T-helper 2 cell (primary cell): ENCODE results near the gene CARD9.
"Not testable (repeated sequence)": the region's sequence is repeated elsewhere in the genome, so short reads cannot be mapped to it uniquely, and the experiment has no call there.

Experiments used
- DNase-seq, 5 experiments: peaks; one replicate each; pipeline versions ENCODE4 v3.0.0 to v3.0.0-alpha.2; 2012 to 2022
- total RNA-seq, 2 donors: gene quantifications; one replicate each; lab custom pipeline; 2026; lab: John Stamatoyannopoulos, UW

The CARD9 gene, protein sequence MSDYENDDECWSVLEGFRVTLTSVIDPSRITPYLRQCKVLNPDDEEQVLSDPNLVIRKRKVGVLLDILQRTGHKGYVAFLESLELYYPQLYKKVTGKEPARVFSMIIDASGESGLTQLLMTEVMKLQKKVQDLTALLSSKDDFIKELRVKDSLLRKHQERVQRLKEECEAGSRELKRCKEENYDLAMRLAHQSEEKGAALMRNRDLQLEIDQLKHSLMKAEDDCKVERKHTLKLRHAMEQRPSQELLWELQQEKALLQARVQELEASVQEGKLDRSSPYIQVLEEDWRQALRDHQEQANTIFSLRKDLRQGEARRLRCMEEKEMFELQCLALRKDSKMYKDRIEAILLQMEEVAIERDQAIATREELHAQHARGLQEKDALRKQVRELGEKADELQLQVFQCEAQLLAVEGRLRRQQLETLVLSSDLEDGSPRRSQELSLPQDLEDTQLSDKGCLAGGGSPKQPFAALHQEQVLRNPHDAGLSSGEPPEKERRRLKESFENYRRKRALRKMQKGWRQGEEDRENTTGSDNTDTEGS
- 0 to 0.13 reads per million in 2 donors for total RNA-seq

DNA sequence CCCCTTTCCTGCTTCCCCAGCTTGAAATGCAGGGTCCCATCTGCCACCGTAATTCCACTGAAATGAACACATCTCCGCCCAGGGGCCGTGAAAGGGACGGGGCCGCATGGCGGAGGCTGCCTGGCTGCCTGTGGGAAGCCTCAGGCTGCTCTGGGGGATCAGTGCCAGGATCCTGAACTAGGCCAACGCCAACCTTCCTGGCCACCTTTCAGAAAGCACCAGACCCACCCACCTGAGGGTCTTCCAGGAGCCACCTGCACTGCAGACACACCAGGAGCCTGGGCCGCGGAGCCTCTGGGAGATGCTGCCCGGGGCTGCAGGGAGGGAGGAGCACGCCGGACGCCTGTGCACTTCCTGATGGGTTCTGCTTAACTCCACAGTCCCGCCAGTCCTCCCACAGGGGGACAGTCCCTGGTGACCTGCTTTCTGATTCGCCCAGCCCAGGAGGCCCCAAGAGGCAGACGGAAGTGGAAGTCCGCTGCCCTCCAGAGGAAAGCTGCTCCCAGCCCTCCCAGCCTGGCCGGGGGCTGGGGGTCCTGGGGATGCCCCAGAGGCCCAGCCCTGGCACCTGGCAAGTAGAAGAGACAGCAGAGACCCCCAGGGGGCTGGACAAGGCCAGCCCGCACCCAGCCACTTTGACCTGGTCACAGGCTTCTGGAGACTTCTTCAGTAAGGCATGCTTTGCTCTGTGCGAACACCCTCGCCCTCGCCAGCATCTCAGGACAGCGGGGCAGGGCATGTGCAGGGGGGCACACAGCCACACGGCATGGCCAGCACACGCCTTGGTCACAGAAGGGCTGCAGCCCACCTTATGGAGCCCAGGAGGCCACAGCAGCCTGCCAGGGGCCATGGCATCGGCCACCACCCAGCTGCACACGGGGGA lies at the start of gene CARD9:
Gene CARD9 (minus strand): TSS at position 370 of the 883 bp plus-strand sequence. CDS start 1,591 bp downstream, outside the sequence.
- DNase-seq = no peak

DNA sequence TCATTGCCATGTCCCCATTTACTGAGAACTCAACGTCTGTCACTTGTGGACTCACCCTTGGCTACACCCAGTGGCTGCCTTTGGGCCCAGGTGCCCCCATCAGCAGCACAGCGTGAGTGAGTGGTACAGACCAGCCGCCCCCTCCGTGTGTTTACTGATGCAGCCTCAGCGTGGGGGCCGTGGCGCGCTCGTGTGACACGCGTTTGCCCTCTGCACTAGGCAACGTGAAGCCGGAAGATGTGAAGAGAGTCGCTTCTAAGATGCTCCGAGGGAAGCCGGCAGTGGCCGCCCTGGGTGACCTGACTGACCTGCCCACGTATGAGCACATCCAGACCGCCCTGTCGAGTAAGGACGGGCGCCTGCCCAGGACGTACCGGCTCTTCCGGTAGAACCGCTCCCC lies 49.4 kb upstream of the CARD9 start:
- DNase-seq = no peak

DNA sequence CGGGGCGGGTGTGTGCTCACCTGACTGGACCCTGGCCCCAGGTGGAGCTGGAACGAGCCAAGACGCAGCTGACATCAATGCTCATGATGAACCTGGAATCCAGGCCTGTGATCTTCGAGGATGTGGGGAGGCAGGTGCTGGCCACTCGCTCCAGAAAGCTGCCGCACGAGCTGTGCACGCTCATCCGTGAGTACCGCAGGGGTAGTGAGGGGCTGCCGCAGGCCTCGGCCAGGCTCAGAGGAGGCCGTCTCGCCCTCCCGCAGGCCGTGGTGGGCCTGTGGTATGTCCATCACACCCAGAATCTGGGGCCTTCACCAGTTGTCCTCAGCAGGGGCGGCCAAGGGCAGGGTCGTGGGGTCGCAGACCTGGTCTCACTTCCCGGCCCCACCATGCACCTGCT lies 48.3 kb upstream of the CARD9 start:
- DNase-seq = no peak

DNA sequence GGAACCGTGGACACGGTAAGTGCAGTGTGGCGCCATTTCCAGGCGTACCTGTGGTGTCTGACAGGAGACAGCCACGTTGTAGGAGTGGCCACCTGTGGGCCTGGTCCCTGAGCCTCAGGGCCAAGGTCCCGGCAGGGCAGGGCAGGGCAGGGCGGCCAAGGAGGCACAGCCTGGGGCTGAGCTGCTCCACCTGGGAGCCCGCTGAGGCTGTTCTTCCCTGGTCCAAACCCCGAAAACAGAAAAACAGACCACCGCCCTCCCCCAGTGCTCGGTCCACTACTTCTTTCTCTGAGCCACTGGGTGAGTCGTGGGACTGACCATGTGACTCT lies 45.6 kb upstream of the CARD9 start:
- no peak for DNase-seq

DNA sequence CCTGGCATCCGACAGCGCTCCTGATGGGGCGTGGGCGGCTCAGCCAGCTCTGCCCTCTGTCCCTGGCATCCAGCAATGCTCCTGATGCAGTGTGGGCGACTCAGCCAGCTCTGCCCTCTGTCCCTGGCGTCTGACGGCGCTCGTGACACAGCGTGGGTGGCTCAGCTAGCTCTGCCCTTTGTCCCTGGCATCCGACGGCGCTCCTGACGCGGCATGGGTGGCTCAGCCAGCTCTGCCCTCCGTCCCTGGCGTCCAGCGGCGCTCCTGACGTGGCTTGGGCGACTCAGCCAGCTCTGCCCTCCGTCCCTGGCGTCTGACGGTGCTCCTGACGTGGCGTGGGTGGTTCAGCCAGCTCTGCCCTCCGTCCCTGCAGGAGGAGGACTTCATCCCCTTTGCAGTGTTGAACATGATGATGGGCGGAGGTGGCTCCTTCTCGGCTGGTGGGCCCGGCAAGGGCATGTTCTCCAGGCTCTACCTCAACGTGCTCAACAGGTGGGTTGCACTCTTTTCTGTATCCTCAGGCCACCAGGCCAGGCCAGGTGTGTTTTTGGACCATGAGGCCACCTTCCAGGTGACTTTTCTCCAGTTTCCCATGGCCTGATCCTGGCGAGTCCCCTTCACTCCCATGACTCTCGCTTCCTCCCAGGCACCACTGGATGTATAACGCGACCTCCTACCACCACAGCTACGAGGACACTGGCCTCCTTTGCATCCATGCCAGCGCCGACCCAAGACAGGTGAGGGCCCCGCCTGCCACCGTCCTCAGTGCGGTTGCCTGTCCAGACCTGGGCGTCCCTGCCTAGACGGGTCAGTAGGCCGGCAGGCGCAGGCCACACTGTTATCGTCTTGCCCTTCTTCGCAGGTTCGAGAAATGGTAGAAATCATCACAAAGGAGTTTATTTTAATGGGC lies 45.0 kb upstream of the CARD9 start:
- DNase-seq = no peak

DNA sequence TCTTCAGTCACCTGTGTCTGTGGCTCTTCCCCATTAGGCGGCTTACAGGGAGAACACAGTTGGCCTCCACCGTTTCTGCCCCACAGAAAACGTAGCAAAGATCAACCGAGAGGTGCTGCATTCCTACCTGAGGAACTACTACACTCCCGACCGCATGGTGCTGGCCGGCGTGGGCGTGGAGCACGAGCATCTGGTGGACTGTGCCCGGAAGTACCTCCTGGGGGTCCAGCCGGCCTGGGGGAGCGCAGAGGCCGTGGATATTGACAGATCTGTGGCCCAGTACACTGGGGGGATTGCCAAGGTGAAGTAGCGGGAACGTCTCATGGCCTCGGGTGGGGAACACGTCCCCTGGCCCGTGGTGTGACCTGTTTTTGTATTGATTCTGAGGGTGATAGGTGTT lies 43.4 kb upstream of the CARD9 start:
- DNase-seq = no peak

DNA sequence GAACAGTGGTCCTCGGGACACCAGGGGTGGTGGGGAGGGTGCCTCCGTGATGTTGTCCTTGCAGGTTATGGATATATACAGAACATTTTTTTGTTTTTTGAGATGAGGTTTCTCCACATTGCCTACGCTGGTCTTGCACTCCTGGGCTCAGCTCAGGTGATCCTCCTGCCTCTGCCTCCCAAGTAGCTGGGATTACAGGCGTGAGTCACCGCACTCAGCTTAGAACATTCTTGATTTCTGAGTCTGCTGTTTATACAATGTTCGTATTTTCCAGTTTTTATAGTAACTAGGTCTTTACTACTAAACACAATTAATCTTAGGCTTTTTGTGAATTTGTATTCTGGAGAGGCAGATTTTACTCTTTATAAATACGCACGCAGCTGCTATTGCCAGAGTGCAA lies 43.0 kb upstream of the CARD9 start:
- no peak for DNase-seq

DNA sequence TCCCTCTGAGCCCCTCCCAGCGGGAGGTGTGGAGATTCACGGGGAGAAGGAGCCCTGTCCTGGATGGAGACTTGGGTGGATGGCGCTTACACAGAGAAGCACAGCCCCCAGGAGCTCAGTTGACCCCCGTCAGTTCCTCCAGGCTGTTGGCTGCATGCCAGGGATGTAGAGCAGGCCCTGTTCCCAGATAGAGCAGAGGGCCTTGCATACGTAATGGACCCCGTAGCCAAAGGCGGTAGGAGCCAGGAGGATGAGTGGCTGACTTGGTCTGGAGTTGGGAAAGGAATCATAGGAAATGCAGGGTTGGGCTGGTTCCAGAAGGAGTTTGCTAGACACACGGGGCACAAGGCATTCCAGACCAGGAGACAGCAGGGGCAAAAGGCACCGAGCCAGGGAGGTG lies 39.5 kb upstream of the CARD9 start:
- DNase-seq = no peak

DNA sequence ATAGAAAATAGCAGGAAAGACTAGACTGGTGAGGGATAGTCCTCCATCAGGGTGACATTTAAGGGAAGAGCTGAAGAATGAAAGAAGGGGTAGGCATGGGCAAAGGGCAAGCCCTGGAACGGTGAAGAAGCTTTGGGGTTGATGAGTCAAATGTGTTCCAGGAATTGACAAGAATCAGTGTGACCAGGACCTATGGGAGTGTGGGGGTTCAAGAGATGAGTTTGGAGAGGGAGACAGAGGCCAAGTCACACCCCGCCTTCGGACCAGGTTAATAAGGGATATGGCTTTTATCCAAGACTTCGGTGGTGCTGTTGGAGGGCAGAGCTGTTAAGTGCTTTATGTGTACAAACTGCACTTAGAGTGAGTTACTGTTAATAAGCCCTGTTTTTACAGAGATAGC lies 37.9 kb upstream of the CARD9 start:
- no peak for DNase-seq

DNA sequence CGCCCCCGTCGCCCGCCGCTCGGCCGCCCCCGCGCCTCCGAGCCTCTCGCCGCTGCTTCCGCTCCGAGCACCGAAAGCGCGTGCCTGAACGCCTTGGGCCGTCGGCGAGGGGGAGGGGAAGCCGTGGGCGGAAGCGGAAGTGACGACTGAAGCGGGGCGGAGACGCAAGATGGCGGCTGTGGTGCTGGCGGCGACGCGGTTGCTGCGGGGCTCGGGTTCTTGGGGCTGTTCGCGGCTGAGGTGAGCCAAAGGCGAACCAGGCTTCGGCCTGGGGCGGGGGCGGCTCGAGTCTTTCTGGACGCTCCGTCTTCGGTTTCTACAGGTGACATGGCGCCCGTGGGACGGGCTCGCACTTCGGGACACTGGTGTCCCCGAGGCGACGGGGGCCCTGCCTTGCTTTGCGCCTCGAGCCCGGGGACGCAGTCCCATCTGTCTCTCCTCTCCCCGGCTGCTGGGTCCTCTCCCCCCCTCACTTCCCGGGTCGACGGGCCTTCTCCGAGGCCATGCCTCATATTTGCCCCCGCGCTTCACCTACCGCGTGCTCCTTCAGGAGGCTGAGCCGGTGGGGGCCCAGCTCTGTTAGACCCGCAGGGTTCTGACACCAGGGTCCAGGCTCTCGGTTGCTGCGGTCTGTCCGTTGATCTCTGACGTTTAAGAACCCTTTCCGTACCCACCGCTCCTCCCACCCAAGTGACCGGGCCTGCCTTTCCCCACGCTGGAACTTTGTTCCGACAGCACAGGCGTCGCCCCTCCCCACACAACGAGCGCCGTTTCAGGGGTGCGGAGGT lies 37.2 kb upstream of the CARD9 start, which contains the start of the genes ENTR1 and PMPCA:
Gene ENTR1 (minus strand): TSS at position 115 of the 788 bp plus-strand sequence. CDS start 217 bp downstream, outside the sequence.
Gene PMPCA (plus strand): TSS at position 159 of the 788 bp plus-strand sequence. CDS start 11 bp downstream, at position 170.
- DNase-seq = peak; percentile 89 to 95 (median 93)

DNA sequence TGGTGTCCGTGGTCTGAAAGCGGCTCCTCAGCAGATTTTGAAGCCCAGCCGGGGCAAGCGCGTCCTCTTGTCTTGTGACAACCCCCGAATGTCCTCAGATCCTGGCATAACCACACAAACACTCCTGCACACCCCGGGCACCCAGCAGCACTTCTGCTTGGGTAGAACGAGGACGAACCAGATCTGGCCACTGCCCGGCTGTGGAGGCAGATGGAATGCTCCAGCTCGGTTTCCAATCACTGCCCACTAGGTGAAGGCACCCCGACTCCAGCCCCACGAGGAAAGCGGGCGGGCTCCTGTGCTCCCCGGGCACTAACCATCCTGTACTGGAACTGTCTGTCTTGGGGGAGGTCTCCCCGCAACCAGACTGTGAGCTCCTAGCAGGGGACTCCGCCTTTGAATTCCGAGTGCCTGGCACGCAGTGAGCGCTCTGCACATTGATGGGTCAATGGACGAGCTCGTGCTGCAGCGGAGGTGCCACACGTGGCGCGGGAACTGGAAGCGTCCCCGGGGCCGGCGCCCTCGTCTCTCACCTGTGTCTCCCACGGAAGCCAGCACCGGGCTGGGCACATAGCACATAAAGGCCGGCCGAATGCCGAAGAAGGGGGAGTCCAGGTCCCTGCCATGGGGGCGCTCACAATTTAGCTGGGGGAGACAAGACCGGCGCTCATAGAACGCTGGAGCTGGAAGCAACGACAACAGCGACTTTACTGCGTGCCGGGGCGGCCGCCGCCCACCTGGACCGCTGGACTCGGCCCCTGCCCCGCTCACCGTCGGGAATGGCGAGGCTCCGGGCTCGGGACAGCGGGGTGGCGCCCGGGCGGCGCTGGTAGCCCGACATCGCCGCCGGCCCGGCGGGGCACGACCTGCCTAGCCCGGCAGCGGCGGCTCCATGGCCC lies 36.3 kb upstream of the CARD9 start:
- DNase-seq = peak in 2 of 5 experiments; percentile 32 to 64

DNA sequence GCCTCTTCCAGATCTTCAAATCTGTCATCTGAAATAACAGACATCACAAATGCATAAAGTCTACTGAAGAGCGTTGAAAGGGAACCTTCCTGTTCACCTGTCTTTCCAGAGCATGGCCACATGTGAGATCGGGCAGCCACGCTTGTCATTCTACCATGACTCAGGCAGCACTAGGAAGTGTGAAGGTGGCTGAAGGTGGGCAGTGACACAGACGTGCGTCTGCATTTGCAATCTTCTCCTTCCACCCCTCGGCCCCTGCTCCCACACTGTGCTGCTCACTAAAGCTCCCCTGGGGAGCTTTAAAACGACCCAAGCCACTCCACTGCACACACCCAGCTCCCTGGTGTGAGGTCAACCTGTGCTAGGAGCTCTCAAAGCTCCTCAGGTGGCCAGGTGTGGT lies 34.4 kb upstream of the CARD9 start:
- DNase-seq = no peak

DNA sequence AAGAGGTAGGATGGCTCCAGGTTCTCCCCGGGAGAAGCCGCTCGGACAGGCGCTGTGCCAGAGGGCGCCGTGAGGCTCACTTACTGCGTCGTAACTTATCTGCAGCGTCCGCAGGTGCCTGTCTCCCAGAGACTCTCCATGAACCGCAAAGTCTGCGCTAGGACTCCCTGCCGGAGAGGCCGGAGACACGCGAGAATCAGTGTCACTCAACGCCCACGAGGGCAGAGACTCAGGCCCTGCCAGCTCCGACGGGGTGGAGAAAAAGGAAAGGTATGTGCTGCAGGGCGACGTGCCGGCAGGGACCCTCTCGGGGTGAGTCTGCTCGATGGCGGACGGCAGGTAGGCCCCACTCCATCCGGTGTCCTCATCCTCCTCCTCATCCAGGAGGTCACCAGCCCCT lies 33.6 kb upstream of the CARD9 start:
- DNase-seq = not testable (repeated sequence)

DNA sequence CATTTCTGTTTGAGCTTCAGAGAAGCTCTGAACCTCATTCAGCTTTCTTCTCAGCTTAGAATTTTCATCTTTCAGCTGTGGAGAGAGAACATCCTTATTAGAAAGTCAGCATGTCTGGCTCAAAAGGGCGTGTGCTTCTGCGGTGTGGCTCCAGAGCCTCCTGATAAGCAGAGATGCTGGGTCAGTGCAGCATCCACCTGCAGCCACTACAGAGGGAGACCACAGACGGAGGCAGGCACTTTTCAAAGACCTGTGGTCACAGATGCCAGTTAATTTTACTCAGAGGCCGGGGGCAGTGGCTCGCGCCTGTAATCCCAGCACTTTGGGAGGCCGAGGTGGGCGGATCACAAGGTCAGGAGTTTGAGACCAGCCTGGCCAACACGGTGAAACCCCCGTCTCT lies 32.4 kb upstream of the CARD9 start:
- DNase-seq = not testable (repeated sequence)

DNA sequence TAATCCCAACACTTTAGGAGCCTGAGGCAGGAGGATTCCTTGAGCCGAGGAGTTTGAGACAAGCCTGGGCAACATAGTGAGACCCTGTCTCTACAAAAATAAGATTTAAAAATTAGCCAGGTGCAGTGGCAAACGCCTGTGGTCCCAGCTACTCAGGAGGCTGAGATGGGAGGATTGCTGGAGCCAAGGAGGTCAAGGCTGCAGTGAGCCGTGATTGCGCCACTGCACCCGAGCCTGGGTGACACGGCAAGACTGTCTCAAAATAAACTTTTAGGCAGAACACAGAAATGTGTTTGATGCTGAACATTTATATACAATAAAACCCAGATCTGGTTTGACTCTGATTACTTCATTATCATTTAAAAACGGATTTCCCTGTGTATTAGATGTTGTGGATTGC lies 32.0 kb upstream of the CARD9 start:
- DNase-seq = no peak

DNA sequence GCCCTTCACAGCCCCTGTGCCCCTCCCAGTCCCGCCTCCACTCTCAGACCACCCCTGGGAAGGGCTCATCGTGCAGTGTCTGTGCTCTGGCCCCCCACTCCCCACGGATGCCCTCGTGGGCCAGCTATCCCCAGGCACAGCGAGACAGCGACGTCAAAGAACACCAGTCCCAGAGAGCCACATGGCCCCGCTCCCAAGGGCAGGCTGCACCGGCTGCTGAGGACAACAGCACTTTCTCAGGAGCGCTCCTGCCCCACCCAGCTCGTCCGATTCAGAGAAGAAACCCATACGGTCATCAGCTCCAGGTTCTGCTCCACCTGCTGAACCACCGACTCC lies 31.3 kb upstream of the CARD9 start:
- no peak for DNase-seq

DNA sequence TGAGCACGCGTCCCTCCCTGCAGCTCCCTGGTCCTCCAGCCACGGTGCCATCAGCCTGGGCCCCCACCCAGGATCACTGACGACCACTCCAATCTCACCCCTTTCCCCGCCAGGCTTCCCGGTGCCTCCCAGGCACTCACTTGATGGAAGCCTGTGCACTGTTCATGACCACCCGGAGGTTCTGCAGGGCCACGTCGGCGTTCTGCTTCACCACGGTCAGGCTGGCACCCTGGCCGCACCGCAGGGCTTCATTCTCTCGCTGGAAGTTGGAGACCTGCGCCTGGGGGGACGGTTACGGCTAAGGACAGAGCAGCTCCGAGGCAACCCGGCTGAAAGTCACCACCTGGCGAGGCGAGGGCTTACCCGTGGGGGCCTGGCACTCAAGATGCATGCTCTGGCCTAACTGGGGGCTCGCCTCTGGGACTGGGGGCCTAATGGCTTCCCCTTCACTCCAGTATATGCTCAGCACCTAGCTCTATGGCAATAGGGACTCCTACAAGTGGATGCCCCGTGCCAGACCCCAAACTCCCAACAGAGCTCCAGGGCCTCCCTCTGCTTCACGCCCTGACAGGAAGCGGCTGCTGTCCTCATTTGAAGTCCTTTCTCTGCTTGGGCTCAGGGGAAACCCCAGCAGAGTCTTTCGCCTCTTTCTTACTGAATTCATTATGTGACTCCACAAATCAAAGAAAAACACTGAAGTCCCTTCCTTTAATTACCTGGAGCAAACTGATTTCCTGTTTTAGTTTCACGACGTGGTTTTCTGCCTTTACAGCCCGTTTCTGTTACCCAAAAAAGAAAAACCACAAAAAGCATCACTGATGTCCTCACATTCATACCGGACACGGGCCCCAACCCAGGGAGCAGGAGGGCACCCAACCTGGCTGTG lies 30.7 kb upstream of the CARD9 start:
- peak in 4 of 5 experiments; percentile 24 to 74 (median 30) for DNase-seq

DNA sequence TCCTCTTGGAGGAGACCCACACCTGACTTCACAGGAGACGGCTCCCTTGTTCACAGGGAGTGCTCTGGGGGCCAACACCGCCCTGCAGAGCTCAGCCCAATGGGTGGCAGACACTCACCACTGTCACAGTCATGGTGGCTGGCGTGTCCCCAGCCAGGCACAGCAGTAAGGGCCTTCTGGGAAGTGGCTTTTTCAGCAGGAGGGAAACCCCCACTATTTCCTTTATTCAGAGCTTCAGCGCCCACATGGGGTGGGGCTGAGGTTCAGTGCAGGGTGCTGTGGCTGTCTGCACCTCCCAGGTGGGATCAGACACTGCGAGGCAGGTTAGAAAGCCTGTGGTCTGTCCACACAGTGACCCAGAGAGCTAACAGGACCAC lies 30.1 kb upstream of the CARD9 start:
- DNase-seq = peak; percentile 39 to 93 (median 64)

DNA sequence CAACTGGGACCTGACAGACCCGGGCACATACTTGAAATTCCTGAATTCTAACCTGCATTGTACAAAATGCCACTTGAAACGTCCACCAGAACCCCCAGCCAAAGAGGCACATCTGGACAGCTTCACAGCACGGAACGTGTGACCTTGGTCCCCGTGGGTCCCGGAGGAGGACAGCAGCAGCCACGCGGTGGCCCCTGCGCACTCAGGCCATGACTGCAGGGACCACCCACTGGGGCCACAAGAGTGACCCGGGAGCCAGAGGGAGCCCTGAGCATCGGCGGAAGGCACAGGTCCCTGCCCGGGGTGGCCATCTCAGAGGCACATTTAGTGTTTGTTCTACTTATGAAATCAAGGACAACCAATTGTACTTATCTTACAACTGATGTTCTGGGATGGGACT lies 28.6 kb upstream of the CARD9 start:
- DNase-seq = no peak
